ENCODE data around the gene SPG7.

SPG7 gene

GRCh38 chr16:89510526-89510925 lies 2.3 kb downstream of the SPG7 start:
- H3K27ac ChIP-seq, result no peak overlapping the region
- no peak for DNase-seq (ENCODE audit: low read depth, low spot score)

- no peak for DNase-seq (ENCODE audit: low read depth, low spot score)
- no peak overlapping the region for H3K27ac ChIP-seq
Observed at GRCh38 chr16:89511374-89511773, 3.2 kb downstream of the SPG7 start.

DNA sequence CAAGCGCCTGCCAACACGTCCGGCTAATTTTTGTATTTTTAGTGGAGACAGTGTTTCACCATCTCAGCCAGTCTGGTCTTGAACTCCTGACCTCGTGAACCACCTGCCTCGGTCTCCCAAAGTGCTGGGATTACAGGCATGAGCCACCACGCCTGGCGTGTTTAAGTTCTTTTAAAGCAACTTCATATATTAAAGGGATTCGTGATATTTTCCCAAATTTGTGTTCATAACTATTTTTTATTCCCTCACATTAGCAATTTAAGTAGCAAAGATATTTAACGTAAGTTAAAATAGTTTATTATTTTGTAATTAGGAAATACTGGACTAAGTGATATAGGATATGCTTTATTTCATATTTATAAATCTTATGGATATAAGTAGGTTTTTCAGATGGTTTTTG lies 4.2 kb downstream of the SPG7 start:
- no peak overlapping the region for H3K27ac ChIP-seq
- DNase-seq (ENCODE audit: low read depth, low spot score), result no peak

DNA sequence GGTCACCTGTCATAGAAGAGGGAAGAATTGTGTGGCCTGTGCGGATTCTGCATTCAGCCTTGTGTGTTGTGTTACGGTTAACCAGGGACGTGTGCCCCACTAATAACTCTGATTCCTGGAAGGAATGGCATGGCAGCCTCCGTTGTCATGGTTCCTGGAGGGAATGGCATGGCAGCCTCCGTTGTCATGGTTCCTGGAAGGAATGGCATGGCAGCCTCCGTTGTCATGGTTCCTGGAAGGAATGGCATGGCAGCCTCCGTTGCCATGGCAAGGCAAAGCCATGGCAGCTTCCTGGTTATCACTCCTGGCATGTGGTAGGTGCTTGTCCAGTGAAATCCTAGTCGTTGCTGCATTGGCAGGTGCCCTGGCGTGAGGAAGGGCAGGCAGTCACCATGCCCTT lies 8.9 kb downstream of the SPG7 start:
- H3K27ac ChIP-seq, result no peak overlapping the region
- no peak for DNase-seq (ENCODE audit: low read depth, low spot score)

DNA sequence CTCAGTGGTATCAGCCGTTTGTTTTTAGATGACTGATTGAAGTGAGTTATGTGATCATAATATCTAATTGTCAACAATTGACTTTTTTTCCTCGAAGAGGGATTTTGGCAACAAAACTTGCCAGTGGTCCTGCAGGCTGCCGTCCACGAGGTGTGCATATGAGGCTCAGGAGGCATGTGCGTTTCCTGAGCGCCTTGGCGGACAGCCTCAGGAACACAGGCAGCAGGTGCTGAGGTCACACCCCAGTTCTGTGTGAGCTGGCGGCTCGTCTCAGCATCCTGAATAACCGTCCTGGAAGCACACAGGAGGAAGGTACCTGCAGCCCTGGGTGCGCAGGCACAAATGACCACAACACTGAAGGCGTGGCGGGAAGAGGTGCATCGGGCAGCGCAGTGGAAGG lies 11.7 kb downstream of the SPG7 start:
- no peak for DNase-seq (ENCODE audit: low read depth, low spot score)
- H3K27ac ChIP-seq, result no peak overlapping the region

DNA sequence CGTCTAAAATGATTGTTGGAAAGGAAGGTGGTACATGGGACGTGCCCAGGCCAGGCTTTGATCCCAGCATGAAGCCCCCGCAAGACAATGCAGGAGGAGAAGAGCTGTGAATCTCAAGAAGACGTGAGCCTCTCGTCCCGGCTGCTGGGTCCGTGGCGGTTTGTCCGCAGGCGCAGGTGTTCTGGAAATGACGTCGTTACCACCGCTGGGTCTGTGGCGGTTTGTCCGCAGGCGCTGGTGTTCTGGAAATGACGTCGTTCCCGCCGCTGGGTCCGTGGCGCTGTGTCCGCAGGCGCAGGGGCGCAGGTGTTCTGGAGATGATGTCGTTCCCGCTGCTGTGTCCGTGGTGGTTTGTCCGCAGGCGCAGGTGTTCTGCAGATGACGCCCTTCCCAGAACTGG lies 14.1 kb downstream of the SPG7 start:
- no peak for DNase-seq (ENCODE audit: low read depth, low spot score)
- H3K27ac ChIP-seq, result no peak overlapping the region

GRCh38 chr16:89523680-89524344 lies 15.6 kb downstream of the SPG7 start:
- no peak for DNase-seq (ENCODE audit: low read depth, low spot score)
- no peak overlapping the region for H3K27ac ChIP-seq

- no peak for DNase-seq (ENCODE audit: low read depth, low spot score)
- H3K27ac ChIP-seq, result no peak overlapping the region
Observed at GRCh38 chr16:89525146-89525913, 17.1 kb downstream of the SPG7 start.

DNA sequence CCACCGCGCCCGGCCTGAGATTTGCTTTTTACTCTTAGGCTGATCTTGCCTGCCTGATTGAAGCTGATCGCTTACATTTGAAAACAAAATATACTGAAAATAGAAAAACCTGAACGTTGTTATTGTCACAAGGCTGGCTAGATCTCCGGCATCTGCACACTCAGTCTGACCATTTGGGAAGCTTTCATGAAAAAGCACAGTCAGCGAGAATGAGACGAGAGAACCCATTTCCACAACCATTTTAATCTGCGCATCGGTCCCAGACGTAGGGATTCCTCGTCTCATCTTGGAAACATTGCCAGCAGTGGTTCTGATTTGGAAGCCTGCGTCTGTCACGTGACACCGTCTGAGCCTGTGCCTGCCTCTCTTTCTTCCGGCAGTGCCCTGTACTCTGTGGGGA lies 20.9 kb downstream of the SPG7 start:
- no peak overlapping the region for H3K27ac ChIP-seq
- DNase-seq (ENCODE audit: low read depth, low spot score), result no peak

DNA sequence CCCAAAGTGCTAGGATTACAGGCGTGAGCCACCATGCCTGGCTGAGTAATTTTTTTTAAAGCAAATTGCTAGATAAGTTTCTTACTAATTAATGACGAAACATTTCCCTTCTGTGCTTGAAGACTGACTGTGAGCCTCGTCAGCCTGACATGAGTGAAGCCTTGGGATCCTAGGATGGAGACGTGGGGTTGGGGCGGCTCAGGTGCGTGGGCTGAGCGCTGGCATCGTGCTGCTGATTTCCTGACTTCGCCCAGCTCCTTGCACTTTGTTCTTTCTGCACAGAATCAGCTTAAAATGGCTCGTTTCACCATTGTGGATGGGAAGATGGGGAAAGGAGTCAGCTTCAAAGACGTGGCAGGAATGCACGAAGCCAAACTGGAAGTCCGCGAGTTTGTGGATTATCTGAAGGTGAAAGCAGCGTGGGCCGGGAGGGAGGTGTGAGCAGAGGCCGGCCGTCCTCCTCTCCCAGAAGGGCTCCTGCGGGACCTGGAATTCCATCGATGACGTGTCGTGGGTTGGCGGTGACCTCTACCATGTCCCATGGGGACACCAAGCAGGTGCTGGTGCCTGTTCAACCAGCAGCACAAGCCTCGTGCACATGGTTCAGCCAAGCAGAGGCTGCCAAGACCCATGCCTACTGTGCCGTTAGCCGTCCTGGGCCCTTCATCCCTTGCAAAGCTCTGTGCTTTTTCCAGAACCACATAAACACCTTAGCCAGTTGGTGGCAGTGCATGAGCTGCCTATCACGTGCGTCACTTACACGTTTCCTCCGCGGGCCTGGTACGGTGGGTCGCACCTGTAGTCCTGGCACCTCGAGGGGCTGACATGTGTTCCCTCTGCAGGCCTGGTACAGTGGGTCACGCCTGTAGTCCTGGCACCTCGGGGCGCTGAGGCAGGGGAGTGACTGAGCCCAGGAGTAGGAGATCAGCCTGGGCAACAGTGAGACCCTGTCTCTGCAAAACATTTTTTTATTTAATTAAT lies 22.5 kb downstream of the SPG7 start:
- no peak for DNase-seq (ENCODE audit: low read depth, low spot score)
- no peak overlapping the region for H3K27ac ChIP-seq

DNA sequence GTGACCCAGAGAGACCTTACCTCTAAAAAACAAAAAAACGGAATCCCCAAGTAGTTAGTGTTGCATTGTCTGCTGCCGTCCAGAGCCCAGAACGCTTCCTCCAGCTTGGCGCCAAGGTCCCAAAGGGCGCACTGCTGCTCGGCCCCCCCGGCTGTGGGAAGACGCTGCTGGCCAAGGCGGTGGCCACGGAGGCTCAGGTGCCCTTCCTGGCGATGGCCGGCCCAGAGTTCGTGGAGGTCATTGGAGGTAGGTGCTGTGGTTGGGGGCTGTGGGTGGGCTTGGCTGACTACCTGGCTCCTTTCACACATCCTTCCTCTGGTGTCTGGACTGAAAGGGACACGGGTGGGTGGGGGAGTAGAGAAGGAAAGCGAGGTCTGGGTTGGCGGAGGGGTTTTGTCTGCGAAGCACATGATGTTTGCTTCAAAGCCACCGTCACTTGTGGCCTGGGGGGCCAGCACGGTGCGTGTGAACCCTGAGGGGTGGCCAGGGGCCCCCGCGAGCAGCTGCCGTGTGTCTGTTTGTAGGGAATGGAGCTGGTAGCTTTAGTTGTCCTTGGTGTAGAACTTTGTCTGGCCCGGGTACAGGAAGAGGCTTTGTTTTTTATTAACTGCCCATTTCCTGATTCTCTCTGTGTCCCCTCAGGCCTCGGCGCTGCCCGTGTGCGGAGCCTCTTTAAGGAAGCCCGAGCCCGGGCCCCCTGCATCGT lies 23.8 kb downstream of the SPG7 start:
- no peak for DNase-seq (ENCODE audit: low read depth, low spot score)
- no peak overlapping the region for H3K27ac ChIP-seq

DNA sequence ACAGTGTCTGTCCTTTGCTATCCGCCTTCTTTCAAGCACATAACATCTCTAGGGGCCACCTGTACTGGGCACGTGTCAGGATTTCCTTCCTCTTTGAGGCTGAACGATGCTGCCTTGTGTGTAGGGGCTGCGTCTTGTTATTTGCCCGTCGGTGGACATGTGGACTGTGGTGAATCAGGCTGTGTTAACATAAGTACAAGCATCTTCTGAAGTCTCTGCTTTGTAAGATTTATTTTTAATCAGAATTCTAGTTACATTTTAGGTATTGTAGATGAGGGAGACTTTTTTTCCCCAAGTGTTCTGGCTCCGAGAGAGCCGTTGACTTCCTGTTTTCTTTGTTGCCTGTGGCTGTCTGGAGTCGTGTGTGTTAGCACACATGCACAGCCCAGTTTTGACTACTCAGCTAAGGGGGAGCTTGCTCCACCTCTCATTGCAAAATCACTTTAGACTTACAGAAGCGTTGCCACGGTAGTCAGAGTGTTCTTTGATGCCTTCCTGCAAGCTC lies 26.1 kb downstream of the SPG7 start:
- no peak overlapping the region for H3K27ac ChIP-seq
- no peak for DNase-seq (ENCODE audit: low read depth, low spot score)

DNA sequence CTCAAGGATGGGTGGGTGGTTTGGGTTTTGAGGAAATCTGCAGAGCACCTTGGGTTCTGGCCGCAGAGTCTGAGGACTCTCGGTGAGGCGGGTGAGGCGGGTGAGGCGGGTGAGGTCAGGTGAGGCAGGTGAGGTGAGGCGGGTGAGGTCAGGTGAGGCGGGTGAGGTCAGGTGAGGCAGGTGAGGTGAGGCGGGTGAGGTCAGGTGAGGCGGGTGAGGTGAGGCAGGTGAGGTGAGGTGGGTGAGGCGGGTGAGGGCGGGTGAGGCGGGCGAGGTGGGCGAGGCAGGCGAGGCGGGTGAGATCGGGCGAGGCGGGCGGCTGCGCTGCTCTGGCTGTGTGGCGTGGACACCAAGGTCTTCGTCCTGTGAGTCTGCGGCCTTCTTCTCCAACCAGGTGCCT lies 28.2 kb downstream of the SPG7 start:
- H3K27ac ChIP-seq, result no peak overlapping the region
- DNase-seq (ENCODE audit: low read depth, low spot score), result no peak

DNA sequence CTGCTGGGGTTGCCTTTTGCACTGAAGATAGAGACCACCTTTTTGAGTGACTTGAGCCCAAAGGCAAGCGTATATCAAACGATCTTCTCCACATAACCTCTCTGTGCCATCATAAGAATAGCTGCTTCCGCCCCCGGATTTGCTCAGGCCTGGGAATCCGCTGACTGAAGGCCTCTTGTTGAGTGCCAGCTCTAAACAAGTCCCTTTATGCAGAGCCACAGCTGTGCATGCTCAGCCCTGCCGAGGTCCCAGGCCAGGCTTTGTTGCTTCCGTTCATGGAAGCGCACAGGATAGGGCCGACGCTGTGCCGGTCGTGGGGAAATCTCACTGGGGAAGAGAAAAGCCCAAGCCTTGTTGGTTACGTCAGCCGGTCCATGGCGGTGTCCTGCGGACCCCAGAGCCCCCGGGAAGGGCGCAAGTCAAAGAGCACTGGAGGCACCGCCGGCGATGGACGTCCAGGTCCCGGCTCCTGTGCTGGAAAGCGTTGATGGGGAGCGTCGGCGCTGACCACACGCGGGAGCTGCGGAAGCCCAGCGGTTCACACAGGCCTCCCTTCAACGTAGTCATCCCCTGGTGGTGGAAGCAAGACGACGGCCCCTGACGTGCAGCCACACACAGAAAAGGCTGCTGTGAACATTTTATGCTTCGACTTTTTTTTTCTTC lies 28.8 kb downstream of the SPG7 start:
- DNase-seq (ENCODE audit: low read depth, low spot score), result no peak
- no peak overlapping the region for H3K27ac ChIP-seq

GRCh38 chr16:89537549-89537925 lies 29.3 kb downstream of the SPG7 start:
- no peak for DNase-seq (ENCODE audit: low read depth, low spot score)

DNA sequence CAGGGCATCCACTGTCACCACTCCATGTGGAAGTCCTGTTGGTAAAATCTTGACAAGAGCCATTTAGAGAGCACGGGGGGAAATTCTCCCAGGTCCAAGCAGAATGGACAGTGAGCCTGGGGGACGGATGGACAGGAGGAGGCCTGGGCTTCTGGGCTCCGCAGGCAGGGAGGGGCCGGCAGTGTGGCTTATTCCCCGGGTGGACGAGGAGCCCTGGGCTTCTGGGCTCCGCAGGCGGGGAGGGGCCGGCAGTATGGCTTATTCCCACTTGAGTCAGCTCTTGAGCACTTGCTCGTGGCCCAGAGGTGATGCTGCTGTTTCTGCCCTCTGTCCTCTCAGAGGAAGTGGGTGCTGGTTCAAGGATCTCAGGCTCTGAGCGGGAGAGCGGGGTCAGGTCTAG lies 30.1 kb downstream of the SPG7 start:
- DNase-seq (ENCODE audit: low read depth, low spot score), result no peak
- H3K27ac ChIP-seq, result no peak overlapping the region

More at GRCh38 chr16:89537549-89537925, 29.3 kb downstream of the SPG7 start:
- no peak overlapping the region for H3K27ac ChIP-seq

DNA sequence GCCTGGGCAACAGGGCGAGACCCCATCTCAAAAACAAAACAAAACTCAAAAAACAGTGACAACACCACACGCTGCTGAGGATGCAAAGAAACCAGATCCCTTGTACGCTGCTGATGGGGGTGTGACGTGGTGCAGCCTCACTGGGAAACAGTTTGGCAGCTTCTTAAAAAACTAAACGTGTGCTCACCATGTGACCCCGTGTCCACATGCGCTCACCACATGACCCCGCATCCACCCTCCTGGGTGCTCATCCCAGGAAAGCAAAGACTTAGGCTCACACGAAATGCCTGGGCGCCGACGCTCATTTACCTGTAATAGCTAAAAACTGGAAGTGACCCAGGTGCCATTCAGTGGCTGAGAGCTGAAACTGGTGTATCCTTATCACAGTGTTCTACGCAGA lies 32.4 kb downstream of the SPG7 start:
- no peak overlapping the region for H3K27ac ChIP-seq
- no peak for DNase-seq (ENCODE audit: low read depth, low spot score)

GRCh38 chr16:89541792-89542191 lies 33.6 kb downstream of the SPG7 start:
- no peak overlapping the region for H3K27ac ChIP-seq
- DNase-seq (ENCODE audit: low read depth, low spot score), result no peak

- H3K27ac ChIP-seq, result no peak overlapping the region
- DNase-seq (ENCODE audit: low read depth, low spot score), result no peak
Observed at GRCh38 chr16:89544113-89544512, 35.9 kb downstream of the SPG7 start.

DNA sequence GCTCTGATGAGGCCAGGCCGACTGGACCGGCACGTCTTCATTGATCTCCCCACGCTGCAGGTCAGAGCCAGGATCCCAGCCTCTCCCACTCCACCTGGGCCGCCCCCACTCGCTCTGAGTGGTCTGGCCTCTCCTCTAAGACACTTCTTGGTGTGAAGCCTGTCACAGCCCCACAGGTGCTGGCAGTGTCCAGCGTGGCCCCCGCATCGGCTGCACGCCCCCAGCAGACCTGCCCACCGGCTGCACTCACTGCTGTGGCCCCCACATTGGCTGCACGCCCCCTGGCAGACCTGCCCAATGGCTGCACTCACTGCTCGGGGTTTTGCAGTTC lies 36.5 kb downstream of the SPG7 start:
- H3K27ac ChIP-seq, result no peak overlapping the region
- DNase-seq (ENCODE audit: low read depth, low spot score), result no peak

All from epithelial cell of prostate (primary cell).